ENCODE results near the gene STXBP6.

GRCh38 chr14:25080682-25081081 lies 30.7 kb upstream of the STXBP6 start:
- TF ChIP-seq CTCF (IDR thresholded peaks at IDR 0.05) = no peak
- no peak for TF ChIP-seq POLR2A (IDR thresholded peaks at IDR 0.05)
- TF ChIP-seq EP300 (IDR thresholded peaks at IDR 0.05; ENCODE audit: low read depth) = no peak
- no peak for TF ChIP-seq POLR2AphosphoS5 (IDR thresholded peaks at IDR 0.05)
